Esophagus squamous epithelium (tissue), 5 donors: ENCODE data around the gene ZC3H10. TPM values are rescaled to one million over a fixed set of nuclear protein-coding genes. Genes with fewer than 3 reads are reported as not detected.
A peak's percentile ranks its signal among the peaks of the same experiment; 100 is the strongest.

Source experiments
- DNase-seq: peaks from one replicate; lab custom pipeline; 2025; lab: John Stamatoyannopoulos, UW
- H3K27ac ChIP-seq, 4 donors: fragments of 200-600 bp; sonication (generic); one replicate each; pipeline ENCODE4 v1.5.1; 2016 to 2019; ENCODE audit warnings: mild to moderate bottlenecking in 1 of 4
- H3K27me3 ChIP-seq, 4 donors: fragments of 200-600 bp; sonication (generic); 1 replicate in 3 of 4; 2 replicates in 1 of 4; pipeline versions ENCODE4 v1.5.1 to v1.6.0; 2017 to 2021; ENCODE audit warnings: antibody characterized with exemption in 1 of 4
- H3K36me3 ChIP-seq, 3 donors: fragments of 200-600 bp; sonication (generic); one replicate each; pipeline ENCODE4 v1.5.1; 2016 to 2019
- H3K4me1 ChIP-seq, 3 donors: fragments of 200-600 bp; sonication (generic); one replicate each; pipeline ENCODE4 v1.5.1; 2017 to 2019
- H3K4me3 ChIP-seq, 4 donors: fragments of 200-600 bp; sonication (generic); 1 replicate in 3 of 4; 2 replicates in 1 of 4; pipeline ENCODE4 v1.5.1; 2016 to 2019; ENCODE audit warnings: mild to moderate bottlenecking in 2 of 4, moderate library complexity in 1 of 4
- H3K9me3 ChIP-seq, 3 donors: fragments of 200-600 bp; sonication (generic); one replicate each; pipeline ENCODE4 v1.5.1; 2016 to 2019
- POLR2A ChIP-seq, 4 donors: fragments of 450-650 bp; IDR thresholded peaks; one replicate each; pipeline ENCODE4 v1.6.1; 2017; ENCODE audit warnings: antibody characterized with exemption in 4 of 4, mild to moderate bottlenecking in 4 of 4, moderate library complexity in 3 of 4
- WGBS, 2 donors: methylation state at CpG; one replicate each; pipeline ENCODE4 v1.1.5; 2018; 5-methylcytosine and 5-hydroxymethylcytosine counted together
- intact Hi-C: fragments of 100-400 bp; cut with DNase I; formaldehyde crosslinking; loops from one replicate; pipeline ENCODE4 v1.15.0; 2022
- total RNA-seq, 4 donors: library from RNA; depleted of rRNA; stranded (reverse); fragments of >200 nt; gene quantifications; one replicate each; pipeline ENCODE4 v1.1.0, GENCODE V29; 2016
- TF ChIP-seq, protein P1 (sequence below), 6 experiments: fragments of 450-650 bp in 4 of 6; fragments of 200-600 bp in 2 of 6; sonication (generic) in 2 of 6; IDR thresholded peaks; one replicate each; pipeline ENCODE4 v1.5.1; 2016 to 2019; ENCODE audit warnings: antibody characterized with exemption in 6 of 6, mild to moderate bottlenecking in 4 of 6, moderate library complexity in 4 of 6
- donor health status: DM: yes; HTN: yes; CAD: no.

ZC3H10 gene
- total RNA-seq, 4 donors from 2014 or later: 1.5 to 3.8 (median 2.3) TPM

GRCh38 chr12:56104815-56105608, 13.1 kb upstream of the ZC3H10 start:
- no peaks in the 10 kb centered on the region for H3K27me3 ChIP-seq
- H3K27ac ChIP-seq: peak overlapping the region; percentile 90 to 95 (median 94)
- H3K36me3 ChIP-seq: peaks cover 10 to 66% (median 27%) of the 10 kb centered on the region in 3 donors
- 0 to 2% methylated on average over 37 to 40 of the region's 40 CpGs for WGBS, 2 donors
- TF ChIP-seq, protein P1, sequence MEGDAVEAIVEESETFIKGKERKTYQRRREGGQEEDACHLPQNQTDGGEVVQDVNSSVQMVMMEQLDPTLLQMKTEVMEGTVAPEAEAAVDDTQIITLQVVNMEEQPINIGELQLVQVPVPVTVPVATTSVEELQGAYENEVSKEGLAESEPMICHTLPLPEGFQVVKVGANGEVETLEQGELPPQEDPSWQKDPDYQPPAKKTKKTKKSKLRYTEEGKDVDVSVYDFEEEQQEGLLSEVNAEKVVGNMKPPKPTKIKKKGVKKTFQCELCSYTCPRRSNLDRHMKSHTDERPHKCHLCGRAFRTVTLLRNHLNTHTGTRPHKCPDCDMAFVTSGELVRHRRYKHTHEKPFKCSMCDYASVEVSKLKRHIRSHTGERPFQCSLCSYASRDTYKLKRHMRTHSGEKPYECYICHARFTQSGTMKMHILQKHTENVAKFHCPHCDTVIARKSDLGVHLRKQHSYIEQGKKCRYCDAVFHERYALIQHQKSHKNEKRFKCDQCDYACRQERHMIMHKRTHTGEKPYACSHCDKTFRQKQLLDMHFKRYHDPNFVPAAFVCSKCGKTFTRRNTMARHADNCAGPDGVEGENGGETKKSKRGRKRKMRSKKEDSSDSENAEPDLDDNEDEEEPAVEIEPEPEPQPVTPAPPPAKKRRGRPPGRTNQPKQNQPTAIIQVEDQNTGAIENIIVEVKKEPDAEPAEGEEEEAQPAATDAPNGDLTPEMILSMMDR (IDR thresholded peaks at IDR 0.05): no peak
- no peak for TF ChIP-seq POLR2A (IDR thresholded peaks at IDR 0.05)
- no peaks in the 10 kb centered on the region for H3K9me3 ChIP-seq
- intact Hi-C loops: loop anchor here (10.0 kb wide), 1 partner anchor 60 kb away; the partner anchor contains the start of gene RPS26
- DNase-seq: no peak
- H3K4me1 ChIP-seq: peaks cover 10 to 61% (median 25%) of the 10 kb centered on the region in 3 donors
- peak overlapping the region; percentile 85 to 97 (median 89) for H3K4me3 ChIP-seq

DNA sequence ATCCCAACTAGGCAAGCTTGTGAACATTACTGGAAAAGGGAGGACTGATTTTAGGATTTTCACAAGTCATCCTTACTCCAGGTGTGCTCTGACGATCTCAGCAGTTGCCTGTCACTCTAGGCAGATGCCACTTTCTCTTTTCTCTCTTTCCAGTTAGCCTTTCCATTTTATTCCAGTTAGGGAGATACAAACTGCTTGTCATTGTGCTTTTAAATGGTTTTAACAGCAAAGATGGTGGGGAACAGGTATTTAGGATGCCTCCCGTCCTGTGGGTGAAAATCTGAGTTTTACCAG, 12.5 kb upstream of the ZC3H10 start:
- H3K27ac ChIP-seq: peak overlapping the region in 3 of 4 donors; percentile 90 to 95 (median 94)
- peaks cover 10 to 66% (median 25%) of the 10 kb centered on the region in 3 donors for H3K4me1 ChIP-seq
- intact Hi-C loops: loop anchor here (10.0 kb wide), 1 partner anchor 61 kb away; the partner anchor contains the start of gene RPS26
- no peaks in the 10 kb centered on the region for H3K27me3 ChIP-seq
- H3K4me3 ChIP-seq: peak overlapping the region; percentile 85 to 97 (median 89)
- 13 to 16% methylated on average over 2 of the region's 2 CpGs for WGBS, 2 donors
- no peak for DNase-seq
- peaks cover 10 to 66% (median 29%) of the 10 kb centered on the region in 3 donors for H3K36me3 ChIP-seq
- TF ChIP-seq, protein P1 (IDR thresholded peaks at IDR 0.05): no peak
- no peak for TF ChIP-seq POLR2A (IDR thresholded peaks at IDR 0.05)
- no peaks in the 10 kb centered on the region for H3K9me3 ChIP-seq

DNA sequence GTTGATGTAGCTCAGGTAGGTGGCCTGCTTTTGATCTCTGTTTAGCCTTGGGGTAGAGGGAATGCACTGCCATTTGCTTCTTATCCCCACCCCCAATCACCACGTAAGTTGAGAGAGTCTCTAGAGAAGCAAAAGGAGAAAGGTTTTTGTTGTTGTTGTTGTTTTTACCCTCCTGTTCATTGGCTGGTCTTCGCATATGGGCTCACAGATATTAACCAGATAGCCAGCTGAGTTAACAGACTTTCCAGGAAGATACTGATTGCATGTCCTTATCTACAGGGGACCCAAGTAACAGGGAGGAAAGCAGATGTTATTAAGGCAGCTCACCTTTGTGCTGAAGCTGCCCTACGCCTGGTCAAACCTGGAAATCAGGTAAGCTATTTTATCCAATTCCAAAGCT, 10.8 kb upstream of the ZC3H10 start:
- intact Hi-C loops: loop anchor here (10.0 kb wide), 1 partner anchor 62 kb away; the partner anchor contains the start of gene RPS26
- WGBS, 2 donors: 89 to 95% methylated on average over 2 to 3 of the region's 3 CpGs

GRCh38 chr12:56110571-56110970, 7.5 kb upstream of the ZC3H10 start:
- Histone ChIP-seq H3K4me3 (no peak overlapping the region), H3K27me3 (no peaks in the 10 kb centered on the region), H3K9me3 (no peaks in the 10 kb centered on the region), H3K27ac (peak overlapping the region; percentile 2 to 63 (median 43)), H3K4me1 (peaks cover 3 to 48% (median 16%) of the 10 kb centered on the region in 3 donors), H3K36me3 (peaks cover 23 to 82% (median 55%) of the 10 kb centered on the region in 3 donors)
- DNase-seq: no peak
- intact Hi-C loops: no loop called here
- TF ChIP-seq, protein P1 (IDR thresholded peaks at IDR 0.05): no peak
- WGBS, 2 donors: 27 to 59% methylated on average over 5 of the region's 5 CpGs

More for the DNA sequence above, 10.8 kb upstream of the ZC3H10 start:
- Histone ChIP-seq H3K9me3 (no peaks in the 10 kb centered on the region), H3K27ac (no peak overlapping the region), H3K36me3 (peaks cover 23 to 66% (median 46%) of the 10 kb centered on the region in 3 donors), H3K4me3 (no peak overlapping the region), H3K4me1 (peaks cover 10 to 66% (median 25%) of the 10 kb centered on the region in 3 donors), H3K27me3 (no peaks in the 10 kb centered on the region)
- DNase-seq: no peak
- no peak for TF ChIP-seq POLR2A (IDR thresholded peaks at IDR 0.05)
- TF ChIP-seq, protein P1 (IDR thresholded peaks at IDR 0.05): no peak

GRCh38 chr12:56114084-56114483, 4.0 kb upstream of the ZC3H10 start:
- Histone ChIP-seq H3K4me3 (no peak overlapping the region), H3K9me3 (no peaks in the 10 kb centered on the region), H3K27ac (no peak overlapping the region), H3K4me1 (peaks cover 6 to 43% (median 10%) of the 10 kb centered on the region in 3 donors), H3K27me3 (no peaks in the 10 kb centered on the region), H3K36me3 (peaks cover 22 to 56% (median 35%) of the 10 kb centered on the region in 3 donors)
- TF ChIP-seq, protein P1 (IDR thresholded peaks at IDR 0.05): no peak
- no peak for TF ChIP-seq POLR2A (IDR thresholded peaks at IDR 0.05)
- DNase-seq: no peak
- 100% methylated on average over 1 of the region's 1 CpG for WGBS, 2 donors
- intact Hi-C loops: no loop called here
